AG04449 (cell line): ENCODE results near the gene ANKRD29.
"Not testable (repeated sequence)": the region's sequence is repeated elsewhere in the genome, so short reads cannot be mapped to it uniquely, and the experiment has no call there.

Experiments used
- CTCF ChIA-PET: fragments of 350-600 bp; formaldehyde crosslinking; extraction: SDS; loops from one replicate; lab custom pipeline; 2021; ENCODE audit warnings: antibody characterized with exemption; lab: Yijun Ruan, JAX
- POLR2A ChIA-PET: fragments of 400-600, 350-600 bp; formaldehyde crosslinking; extraction: SDS; loops from one replicate; lab custom pipeline; 2020; ENCODE audit warnings: antibody characterized with exemption, inconsistent platforms; lab: Yijun Ruan, JAX
- DNase-seq: peaks from one replicate; pipeline ENCODE4 v3.0.0-alpha.2; 2010; ENCODE audit warnings: low read depth, low spot score
- H3K4me3 ChIP-seq: 2 replicates; pipeline ENCODE4 v1.5.1; 2011; ENCODE audit warnings: low read depth, mild to moderate bottlenecking, control low read depth, low read length
- CTCF ChIP-seq: IDR thresholded peaks from one replicate; pipeline ENCODE4 v1.5.1; 2011; ENCODE audit warnings: mild to moderate bottlenecking, moderate library complexity, low read length, control low read depth, inconsistent platforms; ENCODE audit not compliant: insufficient read depth; ENCODE audit errors: missing control alignments

ANKRD29 gene

GRCh38 chr18:23641143-23641720 is 21.5 kb downstream of the ANKRD29 start:
- ChIA-PET POLR2A (no interaction called here), CTCF (interaction anchor here (0.9 to 1.0 kb wide), 2 partner anchors 17 to 62 kb away, joined by 3 read pairs; no protein-coding TSS in a partner anchor)
- DNase-seq = no peak
- no peak overlapping the region for H3K4me3 ChIP-seq
- no peak for TF ChIP-seq CTCF

- DNase-seq = no peak
- POLR2A ChIA-PET = no interaction called here
- CTCF ChIA-PET = interaction anchor here (1.0 to 1.6 kb wide), 2 partner anchors 30 to 63 kb away, joined by 3 to 5 read pairs; no protein-coding TSS in a partner anchor
- no peak overlapping the region for H3K4me3 ChIP-seq
- no peak for TF ChIP-seq CTCF
Observed at GRCh38 chr18:23640052-23640451, 22.7 kb downstream of the ANKRD29 start.

- POLR2A ChIA-PET = interaction anchor here (0.6 kb wide), 1 partner anchor 144 kb away, joined by 3 read pairs; no protein-coding TSS in a partner anchor
- CTCF ChIA-PET = interaction anchor here (1.1 to 1.9 kb wide), 3 partner anchors 10 to 67 kb away, joined by 3 to 8 read pairs (median 4); no protein-coding TSS in a partner anchor
- not testable (repeated sequence) for DNase-seq, H3K4me3 ChIP-seq
Observed at GRCh38 chr18:23636433-23636832, 26.3 kb downstream of the ANKRD29 start.

GRCh38 chr18:23636071-23636399 is 26.7 kb downstream of the ANKRD29 start:
- no peak for DNase-seq
- H3K4me3 ChIP-seq = no peak overlapping the region
- no peak for TF ChIP-seq CTCF
- CTCF ChIA-PET = interaction anchor here (0.7 to 1.9 kb wide), 4 partner anchors 9 to 68 kb away, joined by 3 to 8 read pairs (median 4); no protein-coding TSS in a partner anchor
- POLR2A ChIA-PET = interaction anchor here (0.6 kb wide), 1 partner anchor 144 kb away, joined by 3 read pairs; no protein-coding TSS in a partner anchor

GRCh38 chr18:23635283-23636070 is 27.2 kb downstream of the ANKRD29 start:
- POLR2A ChIA-PET = interaction anchor here (0.6 kb wide), 2 partner anchors 145 to 305 kb away, joined by 3 read pairs; no protein-coding TSS in a partner anchor
- DNase-seq = no peak
- TF ChIP-seq CTCF = no peak
- no peak overlapping the region for H3K4me3 ChIP-seq
- CTCF ChIA-PET = interaction anchor here (0.7 to 1.9 kb wide), 6 partner anchors 9 to 69 kb away, joined by 3 to 8 read pairs (median 4); no protein-coding TSS in a partner anchor

- no peak overlapping the region for H3K4me3 ChIP-seq
- DNase-seq = no peak
- ChIA-PET CTCF (interaction anchor here (0.7 to 1.9 kb wide), 3 partner anchors 13 to 70 kb away, joined by 3 to 8 read pairs (median 3); no protein-coding TSS in a partner anchor), POLR2A (no interaction called here)
- no peak for TF ChIP-seq CTCF
Observed at GRCh38 chr18:23634692-23635091, 28.0 kb downstream of the ANKRD29 start.
